ENCODE results near the gene ANK3.

GRCh38 chr10:60176925-60177324 is 212.8 kb downstream of the ANK3 start:
- no peak for TF ChIP-seq CTCF (conservative IDR thresholded peaks at IDR 0.05 in 1 of 2, IDR thresholded peaks at IDR 0.05 in 1 of 2; ENCODE audit: low read depth in 1 of 2, low read length in 2 of 2)
- TF ChIP-seq EZH2 (IDR thresholded peaks at IDR 0.05; ENCODE audit: low read length, missing control alignments): no peak

Measured in fibroblast of lung (primary cell).